Spleen (tissue), 7 donors: ENCODE results near the gene BRF1.

Experiments used
- CTCF ChIP-seq, 11 experiments: fragments of 200-600 bp in 7 of 11; fragments of 450-650 bp in 4 of 11; sonication (generic) in 4 of 11; IDR thresholded peaks in 8 of 11; conservative IDR thresholded peaks in 3 of 11; 1 replicate in 7 of 11; 2 replicates in 4 of 11; pipeline versions ENCODE4 v1.4.0 to v1.8.0; 2016 to 2021; ENCODE audit warnings: antibody characterized with exemption in 11 of 11, inconsistent platforms in 4 of 11, mild to moderate bottlenecking in 1 of 11
- POLR2A ChIP-seq, 3 donors: fragments of 450-650 bp; IDR thresholded peaks; one replicate each; pipeline ENCODE4 v1.5.1; 2017; ENCODE audit warnings: antibody characterized with exemption in 3 of 3, mild to moderate bottlenecking in 1 of 3
- donor health status: DM: no; HTN: no; CAD: no; lungs with moderate emphysema.
- donor health status: DM: no; HTN: no; CAD: no.
- donor health status: DM: no; HTN: no; CAD: no.

DNA sequence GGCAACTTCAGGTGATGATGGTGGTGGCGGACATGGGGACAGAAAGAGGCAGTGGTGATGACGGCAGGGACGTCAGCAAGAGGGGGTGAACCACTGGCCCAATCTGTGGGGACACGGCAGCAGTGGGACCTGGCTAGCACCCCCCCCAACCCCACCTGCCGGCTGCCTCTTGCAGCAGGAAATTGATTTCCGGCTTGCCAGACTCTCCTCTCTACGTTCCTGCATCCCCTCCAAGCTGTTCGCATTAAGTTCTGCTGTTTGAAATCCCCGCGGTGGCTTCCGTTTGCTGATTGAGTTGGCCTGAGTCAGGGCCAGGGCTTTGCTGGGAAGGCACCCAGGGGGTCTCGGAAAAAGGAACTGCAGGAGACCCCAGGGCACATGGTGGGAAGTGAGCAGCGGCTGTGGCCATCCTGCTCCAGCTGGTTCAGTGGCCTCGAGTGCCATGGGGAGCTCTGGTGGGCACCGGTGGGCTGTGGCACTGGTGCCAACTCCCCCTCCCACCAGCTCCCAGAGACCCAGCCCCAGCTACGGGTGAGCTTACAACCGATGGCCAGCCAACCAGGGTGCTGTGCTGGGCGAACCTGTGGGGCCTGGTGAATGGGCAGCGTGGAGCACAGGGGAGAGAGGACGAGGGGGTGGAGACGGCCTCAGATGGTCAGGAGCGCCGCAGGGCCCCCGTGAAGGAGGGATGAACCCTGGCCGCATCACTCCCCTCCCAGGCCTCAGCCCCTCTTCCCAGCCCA is 105.1 kb downstream of the BRF1 start:
- no peak for TF ChIP-seq CTCF (IDR thresholded peaks at IDR 0.05 in 8 of 11, conservative IDR thresholded peaks at IDR 0.05 in 3 of 11)
- no peak for TF ChIP-seq POLR2A (IDR thresholded peaks at IDR 0.05)
